ENCODE results near the gene TNFRSF25.
"Not testable (repeated sequence)": the region's sequence is repeated elsewhere in the genome, so short reads cannot be mapped to it uniquely, and the experiment has no call there.

Gene TNFRSF25

DNA sequence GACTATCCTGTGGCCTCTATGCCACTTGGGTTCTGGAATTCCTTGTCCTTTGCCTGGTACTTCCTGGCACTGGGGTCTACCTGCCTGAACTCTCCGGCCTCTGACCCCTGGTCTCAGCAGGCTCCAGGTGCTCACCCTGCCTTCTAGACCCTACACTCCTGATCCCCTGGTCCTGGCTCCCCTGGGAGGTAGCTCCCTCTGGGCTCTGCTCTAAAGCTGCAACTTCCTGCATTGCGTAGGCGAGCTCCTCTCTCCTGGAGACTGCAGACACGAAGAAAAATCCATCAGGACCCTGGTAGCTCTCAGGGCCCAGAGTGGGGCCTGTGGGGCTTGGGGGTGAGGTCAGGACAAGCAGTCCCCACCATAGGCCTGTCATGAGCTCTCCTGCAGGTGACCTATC, 33.3 kb upstream of the TNFRSF25 start:
- FAIRE-seq (no peak), DNase-seq (ENCODE audit: insufficient read length) (no peak)

DNA sequence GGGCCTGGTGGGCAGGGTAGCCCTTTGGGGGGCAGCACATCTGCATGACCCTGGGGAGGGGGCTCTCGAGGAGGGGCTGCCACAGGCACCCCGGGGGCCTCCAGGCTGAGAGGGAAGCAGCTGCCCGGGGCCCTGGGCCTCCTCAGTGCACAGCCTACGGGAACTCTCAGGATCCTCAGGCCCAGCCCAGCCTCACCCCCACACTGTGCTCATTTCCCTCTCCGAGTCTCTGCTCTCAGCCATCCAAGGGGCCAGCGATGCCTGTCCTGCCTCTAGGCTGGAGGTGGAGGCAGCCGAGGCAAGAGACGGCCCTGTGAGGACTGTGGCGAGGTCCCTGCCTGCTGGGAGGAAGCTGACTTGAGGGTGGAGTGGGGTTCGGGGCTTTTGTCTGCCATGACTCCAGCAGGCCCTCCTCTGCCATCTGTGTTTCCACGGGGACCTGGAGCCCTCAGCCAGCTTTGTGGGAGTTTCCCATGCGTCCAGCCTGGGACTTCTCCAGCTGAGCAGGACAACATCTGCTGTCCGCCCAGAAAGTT, 32.7 kb upstream of the TNFRSF25 start:
- no peak for FAIRE-seq
- TF ChIP-seq TAF1 (IDR thresholded peaks at IDR 0.05; ENCODE audit: borderline replicate concordance, low read depth, low read length): no peak
- no peak for TF ChIP-seq POLR2AphosphoS5 (IDR thresholded peaks at IDR 0.05; ENCODE audit: low read depth, low read length)
- TF ChIP-seq POLR2A (IDR thresholded peaks at IDR 0.05; ENCODE audit: low read depth, low read length): no peak
- no peak for DNase-seq (ENCODE audit: insufficient read length)

More for the DNA sequence above, 33.3 kb upstream of the TNFRSF25 start:
- TF ChIP-seq POLR2AphosphoS5 (IDR thresholded peaks at IDR 0.05; ENCODE audit: low read depth, low read length) (no peak), TAF1 (IDR thresholded peaks at IDR 0.05; ENCODE audit: borderline replicate concordance, low read depth, low read length) (no peak), POLR2A (IDR thresholded peaks at IDR 0.05; ENCODE audit: low read depth, low read length) (no peak)

DNA sequence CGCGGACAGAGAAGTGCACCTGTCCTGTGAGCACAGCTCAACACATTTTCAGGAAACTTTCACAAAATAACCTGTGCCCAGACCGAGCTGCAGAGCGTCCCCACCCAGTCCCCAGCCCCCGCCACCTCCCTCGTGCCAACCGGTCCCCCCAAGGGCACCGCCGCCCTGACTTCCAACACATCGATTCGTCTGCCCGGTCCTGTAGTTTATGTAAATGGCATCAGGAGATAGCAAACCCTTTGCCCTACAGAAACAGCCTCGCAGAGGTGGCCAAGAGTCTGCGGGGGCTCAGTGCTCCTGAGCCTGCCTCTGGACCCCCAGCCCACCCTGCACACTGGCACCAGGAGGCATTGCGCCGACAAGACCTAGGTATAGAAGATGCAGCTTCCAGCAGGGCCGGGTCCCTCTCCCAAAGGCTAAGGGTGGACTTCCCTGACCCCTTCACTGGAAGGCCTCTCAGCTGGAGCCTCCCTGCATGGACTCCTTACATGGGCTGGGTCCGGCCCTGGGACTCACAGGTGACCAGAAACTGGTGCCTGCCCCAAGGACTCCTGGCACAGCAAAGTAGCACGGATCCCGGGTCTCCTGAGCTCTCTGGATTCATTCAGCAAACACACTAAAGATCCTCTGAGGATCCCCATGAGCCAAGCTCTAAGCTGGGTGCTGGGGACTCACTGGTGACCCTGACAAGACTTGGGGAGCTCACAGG, 32.0 kb upstream of the TNFRSF25 start:
- DNase-seq (ENCODE audit: insufficient read length) (no peak), FAIRE-seq (no peak)
- TF ChIP-seq POLR2A (IDR thresholded peaks at IDR 0.05; ENCODE audit: low read depth, low read length): no peak
- no peak for TF ChIP-seq TAF1 (IDR thresholded peaks at IDR 0.05; ENCODE audit: borderline replicate concordance, low read depth, low read length)
- no peak for TF ChIP-seq POLR2AphosphoS5 (IDR thresholded peaks at IDR 0.05; ENCODE audit: low read depth, low read length)

DNA sequence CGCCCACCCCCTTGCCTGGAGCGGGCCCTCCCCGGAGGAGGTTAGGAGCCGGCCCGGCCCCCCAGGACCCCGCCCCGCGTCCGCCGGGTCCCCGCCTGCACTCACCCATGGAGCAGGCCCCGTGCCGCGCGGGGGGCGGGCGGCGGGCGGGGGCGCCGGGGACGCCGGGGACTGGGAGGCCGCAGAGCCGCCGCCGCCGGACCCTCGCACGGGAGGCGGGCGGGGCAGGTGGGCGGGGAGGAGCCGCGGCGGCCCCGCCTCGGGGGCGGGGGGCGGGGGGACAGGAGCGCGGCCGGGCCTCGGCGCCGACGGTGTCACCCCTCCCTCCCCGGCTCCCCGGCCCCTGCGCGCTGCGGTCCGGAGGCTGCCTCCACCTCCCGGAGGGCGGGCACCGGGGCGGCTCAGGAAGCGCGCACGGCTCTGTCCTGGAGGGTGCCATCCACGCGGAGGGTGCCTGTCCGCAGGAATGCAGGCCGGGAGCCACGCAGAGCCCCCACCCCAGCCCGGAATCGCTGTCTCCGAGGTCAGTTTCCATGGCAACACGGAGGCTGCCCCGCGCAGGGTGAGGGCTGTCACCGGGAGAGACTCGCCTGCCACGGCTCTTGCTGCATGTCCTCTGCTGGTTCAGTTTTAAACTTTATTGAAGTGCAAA, 31.4 kb upstream of the TNFRSF25 start:
- DNase-seq (ENCODE audit: insufficient read length) (no peak), FAIRE-seq (no peak)
- TF ChIP-seq POLR2AphosphoS5 (IDR thresholded peaks at IDR 0.05; ENCODE audit: low read depth, low read length) (no peak), POLR2A (IDR thresholded peaks at IDR 0.05; ENCODE audit: low read depth, low read length) (no peak), TAF1 (IDR thresholded peaks at IDR 0.05; ENCODE audit: borderline replicate concordance, low read depth, low read length) (no peak)

DNA sequence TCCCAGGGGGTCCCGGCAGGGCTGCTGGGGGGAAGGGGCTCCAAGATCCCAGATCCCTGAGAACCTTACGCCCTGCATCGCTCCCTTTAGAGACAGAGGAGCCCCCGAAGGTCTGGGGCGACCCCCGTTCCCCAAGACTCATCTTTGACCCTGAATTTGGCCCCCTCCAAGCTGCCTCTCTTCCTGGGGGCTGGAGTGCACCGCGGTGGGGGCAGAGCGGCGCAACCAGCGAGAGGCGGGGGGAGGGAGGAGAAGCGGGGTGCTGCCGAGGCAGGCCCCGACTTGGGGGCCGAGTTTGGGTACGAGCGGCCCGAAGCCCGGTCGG, 30.9 kb upstream of the TNFRSF25 start:
- FAIRE-seq (no peak), DNase-seq (ENCODE audit: insufficient read length) (no peak)
- TF ChIP-seq POLR2A (IDR thresholded peaks at IDR 0.05; ENCODE audit: low read depth, low read length) (no peak), POLR2AphosphoS5 (IDR thresholded peaks at IDR 0.05; ENCODE audit: low read depth, low read length) (no peak), TAF1 (IDR thresholded peaks at IDR 0.05; ENCODE audit: borderline replicate concordance, low read depth, low read length) (no peak)

DNA sequence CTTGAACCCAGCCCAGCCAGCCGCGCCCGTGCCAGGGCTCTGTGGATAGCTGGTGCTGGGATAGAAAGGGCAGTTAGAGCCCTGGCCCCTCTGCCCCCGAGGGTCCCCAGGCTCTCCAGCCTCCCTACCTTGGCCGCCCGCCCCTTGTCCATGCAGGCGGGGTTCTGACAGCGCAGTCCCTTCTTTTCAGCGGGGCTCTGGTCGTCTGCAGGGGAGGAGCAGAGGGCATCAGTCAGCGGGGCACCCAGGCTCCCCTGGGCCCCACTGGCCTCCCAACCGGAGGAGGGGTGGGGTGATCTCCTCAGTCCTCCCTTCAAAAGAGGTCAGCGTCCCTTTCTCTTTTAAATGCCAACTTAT, 30.4 kb upstream of the TNFRSF25 start:
- FAIRE-seq (no peak), DNase-seq (ENCODE audit: insufficient read length) (no peak)
- no peak for TF ChIP-seq POLR2A (IDR thresholded peaks at IDR 0.05; ENCODE audit: low read depth, low read length)
- no peak for TF ChIP-seq TAF1 (IDR thresholded peaks at IDR 0.05; ENCODE audit: borderline replicate concordance, low read depth, low read length)
- no peak for TF ChIP-seq POLR2AphosphoS5 (IDR thresholded peaks at IDR 0.05; ENCODE audit: low read depth, low read length)

DNA sequence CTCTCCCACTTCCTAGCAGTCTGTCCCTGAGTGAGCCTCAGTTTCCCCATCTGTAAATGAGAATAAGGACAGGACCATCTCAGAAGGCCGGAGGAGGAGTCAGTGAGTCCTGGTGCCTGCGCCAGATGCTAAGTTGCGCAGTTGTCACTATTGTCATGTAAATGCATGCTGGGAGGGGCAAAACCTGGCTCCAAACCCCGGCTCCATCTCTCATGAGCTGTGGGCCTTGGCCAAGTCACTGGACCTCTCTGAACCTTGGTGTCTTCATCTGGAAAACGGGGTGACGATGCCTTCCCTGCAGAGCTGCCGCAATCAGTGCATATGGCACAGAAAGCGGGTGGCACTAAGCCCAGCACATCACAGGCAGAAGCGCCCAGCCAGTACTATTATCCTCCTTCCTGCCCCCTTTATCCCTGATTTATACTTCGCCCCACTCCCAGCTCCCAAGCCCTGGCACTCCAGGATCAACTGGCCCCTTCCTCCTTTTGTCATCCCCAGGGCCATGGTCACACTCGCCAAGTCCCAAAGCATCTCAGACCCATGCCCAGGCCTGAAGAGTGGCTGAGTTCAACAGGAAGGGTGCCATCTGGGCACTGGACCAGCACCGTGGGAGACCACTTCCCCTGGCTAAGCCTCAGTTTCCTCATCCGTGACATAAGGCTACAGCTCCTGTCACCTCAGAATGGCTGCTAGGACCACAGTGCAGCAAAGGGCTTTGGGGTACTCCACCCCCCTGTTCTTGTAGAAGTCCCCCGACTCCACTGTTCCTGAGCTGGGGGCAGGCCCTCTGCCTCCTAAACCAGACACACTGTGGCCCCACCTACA, 29.8 kb upstream of the TNFRSF25 start:
- no peak for TF ChIP-seq POLR2AphosphoS5 (IDR thresholded peaks at IDR 0.05; ENCODE audit: low read depth, low read length)
- DNase-seq (ENCODE audit: insufficient read length) (no peak), FAIRE-seq (no peak)

DNA sequence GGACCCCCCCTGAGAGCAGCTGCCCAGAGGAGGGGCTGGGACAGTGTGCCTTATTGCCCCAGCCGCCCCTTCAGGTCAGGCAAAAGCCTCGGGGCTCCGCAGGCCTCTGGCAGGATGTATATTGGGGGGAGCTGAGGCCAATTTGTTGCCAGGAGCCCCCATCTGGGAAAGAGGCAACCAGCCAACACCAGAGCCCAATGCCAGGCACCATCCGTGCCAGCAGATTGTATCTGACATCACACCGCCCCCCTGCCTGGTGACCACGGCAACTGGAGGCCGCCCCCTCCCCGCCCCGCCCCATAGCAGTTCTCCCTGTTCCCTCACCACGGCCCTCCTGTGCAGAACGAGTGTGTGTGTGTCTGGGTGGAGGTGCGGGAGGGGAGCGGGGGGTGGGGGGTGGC, 29.1 kb upstream of the TNFRSF25 start:
- DNase-seq (ENCODE audit: insufficient read length): no peak
- no peak for FAIRE-seq
- TF ChIP-seq TAF1 (IDR thresholded peaks at IDR 0.05; ENCODE audit: borderline replicate concordance, low read depth, low read length) (no peak), POLR2A (IDR thresholded peaks at IDR 0.05; ENCODE audit: low read depth, low read length) (no peak), POLR2AphosphoS5 (IDR thresholded peaks at IDR 0.05; ENCODE audit: low read depth, low read length) (no peak)

DNA sequence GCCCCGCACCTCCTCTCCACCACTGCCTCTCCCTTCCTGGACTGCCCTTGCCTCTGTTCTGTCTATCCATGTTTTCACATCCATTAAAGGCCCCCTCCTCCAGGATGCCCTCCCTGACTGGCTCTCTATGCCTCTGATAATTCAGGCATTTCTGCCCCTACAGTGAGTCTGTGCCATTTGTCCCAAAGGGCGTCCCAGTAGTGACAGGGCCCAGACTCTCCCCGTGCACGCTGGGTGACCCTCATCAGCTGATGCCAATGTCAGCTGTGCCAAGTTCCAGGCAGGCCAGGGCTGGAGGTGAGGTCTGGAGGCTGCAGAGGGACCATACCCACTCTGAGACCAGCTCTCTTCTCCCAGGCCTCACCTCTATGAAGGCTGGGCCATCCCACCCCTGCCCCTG, 28.7 kb upstream of the TNFRSF25 start:
- FAIRE-seq: no peak
- no peak for DNase-seq (ENCODE audit: insufficient read length)
- TF ChIP-seq TAF1 (IDR thresholded peaks at IDR 0.05; ENCODE audit: borderline replicate concordance, low read depth, low read length) (no peak), POLR2A (IDR thresholded peaks at IDR 0.05; ENCODE audit: low read depth, low read length) (no peak), POLR2AphosphoS5 (IDR thresholded peaks at IDR 0.05; ENCODE audit: low read depth, low read length) (no peak)

DNA sequence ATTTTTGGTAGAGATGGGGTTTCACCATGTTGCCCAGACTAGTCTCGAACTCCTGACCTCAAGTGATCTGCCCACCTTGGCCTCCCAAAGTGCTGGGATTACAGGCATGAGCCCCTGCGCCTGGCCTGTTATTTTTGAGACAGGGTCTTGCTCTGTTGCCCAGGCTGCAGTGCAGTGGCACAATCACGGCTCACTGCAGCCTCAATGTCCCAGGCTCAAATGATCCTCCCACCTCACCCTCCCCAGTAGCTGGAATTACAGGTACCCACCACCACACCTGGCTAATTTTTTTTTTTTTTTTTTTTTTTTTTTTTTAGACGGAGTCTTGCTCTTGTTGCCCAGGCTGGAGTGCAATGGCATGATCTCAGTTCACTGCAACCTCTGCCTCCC, 27.9 kb upstream of the TNFRSF25 start:
- DNase-seq (ENCODE audit: insufficient read length); FAIRE-seq: not testable (repeated sequence)

DNA sequence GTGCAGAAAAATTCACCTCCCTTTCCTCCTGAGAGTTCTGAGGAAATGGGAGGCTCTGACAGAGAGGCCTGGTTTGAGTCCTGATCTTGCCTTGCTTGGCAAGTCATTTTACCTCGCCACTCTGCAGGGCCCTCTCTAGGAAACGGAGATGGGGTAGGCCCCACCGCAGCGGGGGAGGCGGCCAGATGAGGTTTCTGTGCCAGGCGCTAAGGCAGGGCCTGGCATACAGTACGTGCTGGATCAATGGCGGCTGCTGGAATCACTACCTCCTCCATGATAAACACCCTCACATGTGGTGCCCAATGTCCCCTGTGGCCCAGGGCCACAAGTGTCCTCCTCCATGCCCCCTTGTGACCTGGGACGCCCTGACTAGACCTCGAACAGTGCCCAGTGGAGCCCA, 26.0 kb upstream of the TNFRSF25 start:
- DNase-seq (ENCODE audit: insufficient read length): no peak
- FAIRE-seq: no peak
- TF ChIP-seq TAF1 (IDR thresholded peaks at IDR 0.05; ENCODE audit: borderline replicate concordance, low read depth, low read length) (no peak), POLR2AphosphoS5 (IDR thresholded peaks at IDR 0.05; ENCODE audit: low read depth, low read length) (no peak)

DNA sequence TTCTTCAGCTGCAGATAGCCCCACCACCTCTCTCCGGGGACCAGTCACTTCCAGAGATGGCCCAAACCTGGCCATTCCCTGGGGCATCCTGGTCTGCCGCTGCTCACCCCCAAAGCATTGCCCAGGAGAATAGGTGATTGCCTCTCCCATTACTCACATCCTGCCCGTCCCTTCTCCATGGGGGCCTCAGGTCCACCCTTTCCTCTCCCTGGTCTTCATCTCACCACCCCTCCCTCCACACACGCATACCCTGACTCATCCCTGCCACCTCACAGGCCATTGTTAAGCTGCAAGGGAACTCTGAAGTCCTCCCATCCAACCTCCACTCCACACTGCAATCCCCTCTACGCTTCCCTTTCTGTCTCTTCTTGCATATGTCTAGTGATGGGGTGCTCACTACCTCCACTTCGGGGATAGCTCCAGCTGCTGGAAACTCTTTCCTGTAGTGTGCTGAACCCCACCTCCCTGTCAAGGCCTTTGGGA, 25.5 kb upstream of the TNFRSF25 start, which contains the start of gene PLEKHG5:
PLEKHG5 (minus strand) TSS at position 188 of the 483 bp plus-strand sequence. CDS start 14,096 bp downstream, outside the sequence.
- DNase-seq (ENCODE audit: insufficient read length): no peak
- FAIRE-seq: no peak
- TF ChIP-seq TAF1 (IDR thresholded peaks at IDR 0.05; ENCODE audit: borderline replicate concordance, low read depth, low read length) (no peak), POLR2A (IDR thresholded peaks at IDR 0.05; ENCODE audit: low read depth, low read length) (no peak), POLR2AphosphoS5 (IDR thresholded peaks at IDR 0.05; ENCODE audit: low read depth, low read length) (no peak)
